Fibroblast of upper back skin (primary cell): ENCODE results near the gene POU2F2.

Experiments
- DNase-seq: peaks from one replicate; pipeline ENCODE4 v3.0.0-alpha.2; 2013

Gene POU2F2

DNA sequence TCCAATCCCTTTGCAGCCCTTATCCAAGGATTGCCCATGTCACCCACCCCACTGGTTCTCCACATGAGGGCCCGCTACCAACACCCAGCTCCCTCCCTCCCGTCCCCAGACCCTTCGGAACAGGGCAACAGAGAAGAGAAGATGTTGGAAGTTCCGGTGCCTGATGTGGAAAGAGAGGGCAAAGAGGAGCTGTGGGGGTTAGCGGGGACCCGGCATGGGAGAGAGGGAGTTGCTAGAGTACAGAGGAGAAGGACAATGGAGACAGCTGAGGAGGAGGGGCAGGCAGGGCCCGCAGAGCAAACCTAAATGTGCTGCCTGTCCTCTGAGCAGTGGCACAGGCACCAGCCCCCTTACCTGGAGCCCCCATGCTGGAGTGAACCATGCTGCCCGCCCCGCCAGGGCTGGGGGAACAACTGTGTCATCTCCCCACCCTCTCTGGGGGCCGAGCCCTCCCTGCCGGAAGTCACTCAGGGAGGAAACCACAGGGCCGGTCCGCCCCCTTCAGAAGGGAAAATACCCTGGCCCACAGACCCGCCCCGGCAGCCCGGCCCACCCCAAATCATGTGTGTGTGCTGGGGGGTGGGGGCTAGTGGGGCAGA, at the start of gene POU2F2:
Gene POU2F2 (minus strand): TSS at position 417 of the 599 bp plus-strand sequence. CDS start 35 bp downstream, at position 382.
- DNase-seq = peak; percentile 32

DNA sequence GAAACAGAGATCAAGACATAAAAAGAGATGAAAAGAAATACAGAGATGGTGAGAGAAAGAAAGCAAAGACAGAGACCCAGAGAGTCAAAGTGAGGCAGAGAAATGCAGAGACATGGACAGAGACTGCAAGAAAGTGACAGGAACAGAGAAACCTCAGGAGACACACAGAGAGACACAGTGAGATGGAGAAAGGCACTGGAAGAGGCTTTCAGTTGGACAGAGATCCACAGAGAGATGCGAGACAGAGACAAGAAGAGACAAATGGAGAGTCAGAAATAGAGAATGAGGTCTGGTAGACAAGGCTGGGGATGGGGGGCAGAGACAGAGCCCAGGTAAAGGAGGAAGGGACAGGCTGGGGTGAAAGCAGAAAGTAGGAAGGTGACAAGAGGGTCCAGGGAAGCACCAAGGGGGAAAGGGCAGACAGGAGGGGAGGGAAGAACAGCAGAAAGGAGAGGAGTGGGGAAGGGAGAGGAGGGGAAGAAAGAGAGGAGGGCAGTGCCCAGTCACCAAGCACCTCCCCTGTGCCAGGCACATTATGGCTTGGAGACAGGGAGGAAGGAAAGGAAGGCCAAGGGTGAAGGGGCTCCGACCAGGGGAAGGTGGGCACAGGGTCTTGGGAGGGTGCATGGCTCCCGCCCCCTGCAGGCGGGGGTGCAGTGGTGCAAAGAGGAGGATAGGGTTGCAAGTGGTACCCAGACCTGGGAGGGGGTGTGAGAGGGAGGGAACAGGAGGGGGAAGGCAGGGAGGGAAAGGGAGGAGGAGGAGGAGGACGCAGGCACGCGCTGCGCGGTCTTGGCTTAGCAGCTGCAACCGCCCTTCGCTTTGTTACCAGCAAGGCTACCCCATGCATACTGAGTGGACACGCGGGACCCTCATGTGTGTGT, 46.8 kb upstream of the POU2F2 start:
- no peak for DNase-seq

DNA sequence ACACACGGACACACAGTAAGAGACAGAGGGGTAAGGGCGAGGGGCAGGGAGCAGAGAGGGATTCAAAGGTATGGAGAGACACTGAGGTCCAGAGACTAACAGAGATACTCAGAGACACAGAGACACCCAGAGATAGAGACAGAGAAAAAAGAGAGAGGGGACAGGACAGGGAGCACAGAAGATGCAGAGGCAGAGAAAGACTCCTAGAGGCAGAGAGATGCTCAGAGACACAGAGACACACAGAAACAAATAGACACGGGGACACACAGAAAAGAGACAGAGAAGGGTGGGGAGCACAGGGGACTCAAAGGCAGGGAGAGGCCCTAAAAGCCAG, 45.4 kb upstream of the POU2F2 start:
- no peak for DNase-seq

DNA sequence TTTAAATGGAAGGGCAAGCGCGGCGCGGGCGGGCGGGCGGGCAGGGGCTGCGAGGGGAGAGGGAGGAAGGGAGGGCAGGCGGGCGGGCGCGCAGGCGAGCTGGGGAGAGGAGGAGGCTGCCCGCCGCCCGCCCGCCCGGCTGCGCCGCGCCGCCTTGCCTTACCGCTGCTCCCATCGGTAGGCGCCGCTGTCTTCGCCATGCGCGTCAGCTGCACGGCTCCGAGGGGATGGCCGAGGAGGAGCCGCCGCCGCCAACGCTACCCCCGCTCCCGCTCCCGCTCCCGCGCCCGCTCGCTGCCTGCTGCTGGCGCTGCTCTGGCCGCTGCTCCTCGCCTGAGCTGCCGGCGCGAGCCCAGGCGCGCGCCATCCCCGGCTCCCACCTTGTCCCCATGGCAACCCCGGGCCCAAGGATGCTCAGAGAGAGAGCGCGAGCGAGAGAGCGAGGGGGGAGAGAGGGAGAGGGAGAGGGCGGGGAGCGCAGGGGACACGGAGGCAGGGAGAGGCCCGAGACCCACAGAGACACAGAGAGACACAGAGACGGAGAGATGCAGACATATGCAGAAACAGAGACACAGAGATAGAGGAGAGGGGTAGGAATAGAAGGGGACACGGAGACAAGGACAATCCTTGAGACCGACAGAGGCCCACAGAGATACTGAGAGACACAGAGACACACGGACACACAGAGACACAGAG, 44.9 kb upstream of the POU2F2 start:
- DNase-seq = peak; percentile 69

DNA sequence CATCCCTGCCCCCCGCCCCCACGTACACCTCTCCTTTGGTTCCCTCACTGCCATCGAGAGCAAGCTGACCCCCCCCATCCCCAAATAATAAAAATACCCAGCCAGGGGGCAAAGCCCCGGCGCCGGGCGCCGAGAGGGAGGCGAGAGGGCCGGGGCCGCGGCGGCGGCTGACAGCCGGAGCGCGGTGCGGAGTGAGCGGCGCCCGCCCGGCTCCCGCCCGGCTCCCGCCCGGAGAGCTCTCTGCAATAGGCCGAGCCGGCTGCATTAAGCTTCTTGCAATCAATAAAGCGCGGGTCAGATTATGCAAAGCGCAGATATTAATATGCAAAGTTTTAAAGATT, 44.4 kb upstream of the POU2F2 start:
- DNase-seq = no peak

DNA sequence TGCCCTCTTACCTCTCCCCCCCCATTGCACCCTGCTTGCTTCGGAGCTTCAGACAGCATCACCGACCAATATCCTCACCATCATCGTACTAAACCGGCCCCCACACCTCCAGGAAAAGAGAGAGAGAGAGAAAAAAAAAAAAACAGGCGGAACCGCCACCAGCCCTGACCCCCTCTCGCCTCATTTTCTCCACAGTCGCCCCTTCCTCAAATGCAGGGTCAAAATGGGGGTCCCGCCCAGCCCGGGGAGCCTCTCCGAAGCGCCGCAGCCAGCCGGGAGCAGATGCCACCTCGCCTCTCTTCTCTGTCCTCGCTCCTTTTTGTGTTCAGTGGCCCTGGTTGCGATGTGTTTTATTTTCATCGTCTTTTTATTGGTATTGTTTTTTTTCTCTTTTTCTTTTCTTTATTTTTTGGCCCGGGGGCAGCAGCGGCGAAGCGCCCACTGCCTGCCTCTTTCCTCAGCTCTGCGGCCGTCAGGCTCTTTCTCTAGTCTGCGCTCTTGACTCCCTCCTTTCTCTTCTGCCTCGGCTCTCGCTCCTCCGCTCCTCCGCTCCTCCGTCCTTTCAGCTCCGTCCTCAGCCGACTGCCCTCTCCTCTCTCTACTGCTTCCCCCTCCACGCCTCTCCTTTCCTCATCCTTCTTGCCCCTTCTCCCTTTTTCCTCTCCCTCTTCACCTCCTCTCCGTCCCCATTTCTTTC, 43.9 kb upstream of the POU2F2 start:
- DNase-seq = peak; percentile 12

DNA sequence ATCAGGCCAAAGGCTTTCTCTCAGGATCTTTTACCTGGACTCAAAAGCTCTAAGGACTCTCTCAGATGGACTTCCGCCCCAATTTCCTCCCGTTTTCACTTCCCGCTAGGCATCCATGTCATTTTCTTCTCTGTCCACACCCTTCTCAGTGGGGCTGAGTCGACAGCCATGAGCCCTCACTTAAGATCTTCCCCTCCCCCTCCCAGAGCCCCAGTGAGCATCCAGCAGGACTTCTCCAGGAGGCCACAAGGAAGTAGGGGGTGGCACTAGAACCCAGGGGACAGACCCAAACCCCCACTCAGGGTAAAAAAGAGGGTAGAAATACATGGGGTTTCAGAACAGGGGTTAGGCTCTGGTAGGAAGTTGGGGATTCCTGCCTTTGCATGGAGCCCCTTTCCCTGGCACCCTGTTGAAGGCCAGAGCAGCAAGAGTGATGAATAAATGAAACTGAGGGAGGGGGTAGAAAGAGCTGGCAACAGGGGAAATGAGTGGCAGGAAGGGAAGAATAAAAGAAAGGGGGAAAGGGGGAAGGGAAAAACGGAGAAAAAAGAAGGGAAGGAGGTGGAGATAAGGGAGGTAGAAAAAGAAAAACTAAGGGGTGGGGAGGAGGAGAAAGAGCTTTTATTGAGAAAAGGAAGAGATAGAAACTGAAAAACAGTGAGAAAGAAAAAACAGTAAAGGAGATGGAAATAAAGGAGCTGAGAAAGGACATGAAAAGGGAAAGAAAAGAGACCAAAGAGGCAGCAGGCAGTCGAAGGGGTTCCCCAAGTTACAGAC, 42.9 kb upstream of the POU2F2 start:
- DNase-seq = no peak

DNA sequence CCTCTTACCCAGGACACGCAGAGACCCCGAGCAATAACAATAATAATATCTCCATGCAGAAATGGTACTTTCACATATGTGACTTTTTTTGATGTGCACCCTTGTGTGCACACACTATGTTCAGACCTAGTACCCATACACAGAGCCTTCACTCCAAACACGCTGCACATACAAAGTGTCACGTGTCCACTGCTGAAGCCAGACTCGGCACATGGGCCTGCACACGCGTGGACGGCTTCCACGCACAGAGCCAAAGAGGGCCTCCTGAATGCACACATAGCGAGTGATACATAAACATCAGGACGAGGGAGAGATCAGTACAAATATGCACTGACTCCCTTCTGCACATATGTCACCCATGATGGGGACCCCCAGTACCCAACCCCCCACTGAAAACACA, 41.9 kb upstream of the POU2F2 start:
- no peak for DNase-seq

DNA sequence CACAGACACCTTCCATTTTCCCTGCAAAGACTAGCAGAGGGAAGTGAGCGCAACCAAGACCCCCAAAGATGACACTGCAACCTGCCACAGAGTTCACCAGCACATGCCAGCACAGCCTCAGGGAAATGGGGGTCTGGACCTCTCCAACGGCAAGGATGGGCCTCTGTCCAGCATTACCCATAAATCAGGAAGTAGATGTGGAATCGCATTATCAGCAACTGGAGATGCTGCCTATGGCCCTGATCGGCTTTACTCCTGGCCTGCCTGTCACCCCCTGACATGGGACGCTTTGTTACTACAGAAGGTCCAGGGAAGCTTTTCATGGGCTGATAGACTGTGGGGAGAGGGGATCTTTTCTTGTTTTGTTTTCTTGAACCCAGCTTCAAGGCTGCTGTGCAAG, 41.4 kb upstream of the POU2F2 start:
- DNase-seq = no peak

DNA sequence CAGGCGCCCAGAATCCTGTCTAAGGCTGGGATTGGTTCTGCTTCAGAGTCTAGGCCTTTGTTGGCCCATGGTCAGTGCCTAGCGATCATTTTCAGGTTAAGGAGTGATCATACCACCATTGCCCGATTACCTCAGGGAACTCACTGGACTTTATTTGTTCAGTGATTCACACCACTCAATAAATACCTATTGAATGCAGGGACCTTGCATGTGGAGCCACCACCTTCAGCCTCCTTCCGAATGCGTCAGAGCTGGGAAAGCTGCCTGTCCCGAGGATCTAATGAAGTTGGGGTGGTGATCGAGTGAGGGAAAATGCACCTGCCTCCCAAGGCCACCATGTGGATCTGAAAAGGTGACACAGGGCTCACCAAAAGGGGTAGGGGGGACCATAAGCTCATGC, 40.0 kb upstream of the POU2F2 start:
- DNase-seq = no peak

DNA sequence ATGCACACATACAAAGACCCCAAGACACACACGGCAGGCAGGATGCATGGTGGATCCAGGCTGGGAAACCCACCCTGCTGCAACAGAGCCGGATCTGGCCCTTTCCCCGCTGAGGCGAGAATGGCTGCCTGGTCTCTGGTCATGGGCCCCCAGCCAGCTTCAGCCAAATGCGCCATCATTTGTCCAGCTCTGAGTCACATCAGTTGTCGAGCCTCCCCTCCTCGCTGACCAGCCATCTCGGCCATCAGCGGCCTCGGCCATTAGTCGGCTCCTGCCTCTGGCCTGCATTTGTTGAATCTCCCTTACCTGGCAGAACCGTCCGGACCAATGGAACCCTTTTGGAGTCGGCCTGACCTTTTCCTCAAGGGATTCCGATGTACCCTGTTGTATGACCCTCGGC, 38.5 kb upstream of the POU2F2 start:
- no peak for DNase-seq

DNA sequence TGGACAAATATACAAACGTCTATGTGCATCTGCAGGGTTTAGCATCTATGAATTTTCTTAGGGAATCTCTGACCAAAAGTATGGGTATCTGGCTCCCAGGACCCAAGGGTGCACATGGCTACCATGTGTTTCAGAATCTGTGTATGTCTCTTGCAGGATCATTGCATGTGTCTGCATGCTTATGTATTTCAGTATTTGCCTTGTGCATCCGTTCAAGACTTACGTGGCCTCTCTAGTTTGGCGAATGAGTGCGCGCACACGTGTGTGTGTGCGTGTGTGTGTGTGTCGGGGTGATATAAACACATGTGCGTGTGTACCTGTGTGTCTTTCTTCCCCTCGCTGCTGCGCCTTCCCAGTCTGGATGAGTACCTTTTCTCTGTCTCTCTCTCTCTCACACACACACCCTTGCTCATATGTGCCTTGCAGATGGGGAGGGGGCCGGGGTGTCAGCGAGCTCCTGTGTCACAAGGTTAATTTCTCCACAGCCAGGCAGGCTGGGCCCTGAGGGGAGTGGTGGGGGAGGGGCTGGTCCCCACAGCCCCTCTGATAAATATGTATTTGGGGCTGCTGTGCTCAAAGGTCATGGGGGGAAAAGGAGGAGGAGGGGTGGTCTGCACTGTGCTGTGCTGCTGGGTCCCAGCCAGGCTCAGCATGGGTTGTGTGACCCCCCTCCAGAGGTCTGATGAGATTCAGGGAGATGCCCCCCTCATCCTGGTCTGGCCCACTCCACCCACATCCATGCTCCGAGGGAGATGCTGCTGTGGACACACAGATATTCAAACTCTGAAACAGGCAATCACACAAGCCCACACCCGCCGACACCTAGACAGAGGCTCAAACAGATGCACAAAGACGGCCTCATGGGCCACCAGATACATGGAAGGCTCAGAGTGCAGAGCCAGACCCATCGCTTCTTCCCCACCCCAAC, 37.5 kb upstream of the POU2F2 start:
- DNase-seq = no peak

DNA sequence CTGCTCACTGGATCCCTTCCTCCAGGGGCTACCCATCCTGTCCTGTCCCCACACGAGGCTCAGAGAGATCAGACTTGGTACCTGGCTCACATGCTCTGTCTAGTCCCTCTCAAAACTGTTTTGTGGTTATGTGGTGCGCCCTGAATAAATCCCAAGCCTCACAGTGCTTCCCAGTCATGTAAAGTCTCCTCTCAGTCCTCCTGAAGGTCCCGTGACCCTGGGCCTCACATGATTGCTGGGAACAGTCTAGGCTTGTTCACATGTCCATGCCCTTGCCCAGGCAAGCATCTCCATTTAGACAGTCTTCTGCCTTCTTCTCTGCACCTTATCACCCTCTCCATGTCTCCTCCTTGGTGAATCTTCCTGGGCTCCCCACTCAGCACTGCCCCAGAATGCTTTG, 36.0 kb upstream of the POU2F2 start:
- no peak for DNase-seq

DNA sequence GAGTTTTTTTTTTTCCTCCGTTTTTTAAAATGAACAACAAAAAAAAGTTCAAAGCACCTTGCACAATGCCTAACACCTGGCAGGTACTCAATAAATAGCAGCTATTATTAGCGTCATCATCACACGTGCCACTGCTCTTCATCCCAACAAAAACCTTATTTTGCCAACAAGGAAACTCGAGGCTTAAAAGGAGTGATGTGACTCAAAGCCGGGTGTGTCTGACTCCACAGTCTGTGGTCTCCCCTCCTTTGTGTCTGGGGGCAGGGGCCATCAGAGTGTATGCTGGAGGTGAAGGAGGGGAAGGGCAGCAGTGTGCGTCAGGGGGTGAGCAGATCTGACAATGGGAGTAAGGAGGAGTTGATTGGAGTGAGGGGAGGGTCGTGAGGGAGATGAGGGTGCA, 34.1 kb upstream of the POU2F2 start:
- no peak for DNase-seq

DNA sequence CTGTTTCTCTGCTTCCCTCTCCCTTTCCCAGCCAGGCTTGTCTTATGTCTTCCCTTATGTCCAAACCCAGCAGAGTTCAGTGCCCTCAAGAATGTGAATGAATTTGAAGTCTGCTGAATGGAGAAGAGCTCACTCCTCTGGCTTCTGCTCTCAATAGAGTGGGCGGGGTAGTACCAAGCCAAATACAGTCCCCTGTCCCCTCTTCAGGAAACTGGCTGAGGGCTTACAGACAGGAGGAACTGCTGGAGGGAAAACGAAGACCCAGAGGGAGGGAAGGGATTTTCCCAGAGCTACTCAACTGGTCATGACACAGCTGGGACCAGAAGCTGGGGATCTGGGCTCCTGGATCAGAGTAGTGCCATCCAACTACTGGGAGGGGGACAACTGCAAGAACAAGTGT, 32.9 kb upstream of the POU2F2 start:
- DNase-seq = no peak

DNA sequence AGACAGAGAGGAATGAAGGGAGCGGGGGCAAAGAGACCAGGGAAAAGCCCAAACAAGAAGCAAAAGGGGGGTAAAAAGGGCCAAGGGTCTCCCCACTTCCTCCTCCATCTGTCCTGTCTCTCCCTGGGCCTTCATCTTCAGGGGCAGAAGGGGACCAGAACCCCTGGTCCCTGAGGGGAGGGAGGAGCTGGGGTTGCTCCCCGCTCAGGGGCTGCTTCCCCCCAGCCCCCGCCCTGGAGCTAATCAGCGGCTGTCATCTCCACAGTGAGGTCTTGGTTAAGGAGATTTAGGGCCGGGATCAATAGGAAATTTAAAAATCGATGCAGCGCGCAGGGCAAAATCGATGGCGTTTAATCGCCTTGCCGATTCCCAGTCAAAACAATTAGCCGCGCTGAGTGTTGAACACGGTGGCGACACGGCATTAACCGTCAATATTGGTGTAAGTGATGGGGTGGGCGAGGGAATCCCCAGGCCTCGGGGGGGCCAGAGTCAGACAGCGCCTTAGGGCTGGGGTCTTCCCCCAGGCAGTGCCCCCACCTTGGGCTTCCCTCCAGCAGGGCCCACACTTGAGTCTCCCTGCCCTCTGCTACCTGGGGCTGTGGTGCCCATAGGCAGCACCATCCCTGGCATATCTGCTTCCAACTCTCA, 29.5 kb upstream of the POU2F2 start:
- DNase-seq = no peak

DNA sequence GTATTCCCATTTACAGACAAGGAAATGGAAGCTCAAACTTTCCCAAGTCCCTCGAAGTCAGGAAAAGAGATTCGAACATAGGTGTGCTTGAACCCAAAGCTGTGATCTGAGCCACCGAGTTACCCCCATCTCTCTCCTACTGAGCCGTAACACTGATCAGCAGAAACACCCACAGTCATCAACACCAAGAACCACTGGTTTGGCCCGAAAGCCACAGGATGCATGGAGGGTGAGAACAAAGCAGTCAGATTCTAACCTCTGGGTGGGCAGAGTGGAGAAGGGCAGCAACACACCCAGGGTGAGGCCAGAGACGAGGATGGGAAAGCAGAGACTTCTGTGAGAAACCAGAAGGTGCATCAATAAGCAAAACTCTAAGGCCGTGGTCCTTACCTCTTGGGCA, 27.7 kb upstream of the POU2F2 start:
- no peak for DNase-seq

DNA sequence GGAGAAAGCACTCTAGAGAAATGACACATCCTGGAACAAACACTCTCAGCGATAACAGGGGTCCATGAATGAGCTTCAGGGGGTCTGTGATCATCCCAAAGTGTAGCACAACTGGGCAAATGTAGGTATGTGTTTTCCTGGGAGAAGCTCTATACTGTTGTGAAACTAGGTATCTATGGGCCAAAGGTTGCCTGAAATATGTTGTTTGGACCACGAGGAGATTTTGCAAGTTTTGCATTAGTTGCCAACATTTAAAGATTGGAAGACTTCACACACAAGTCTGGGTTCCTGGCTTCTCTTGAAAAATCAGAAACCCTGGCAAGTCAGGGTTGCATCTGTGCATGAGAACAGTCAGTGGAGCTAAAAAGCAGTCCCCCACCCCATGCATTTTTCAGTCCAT, 26.7 kb upstream of the POU2F2 start:
- DNase-seq = no peak

DNA sequence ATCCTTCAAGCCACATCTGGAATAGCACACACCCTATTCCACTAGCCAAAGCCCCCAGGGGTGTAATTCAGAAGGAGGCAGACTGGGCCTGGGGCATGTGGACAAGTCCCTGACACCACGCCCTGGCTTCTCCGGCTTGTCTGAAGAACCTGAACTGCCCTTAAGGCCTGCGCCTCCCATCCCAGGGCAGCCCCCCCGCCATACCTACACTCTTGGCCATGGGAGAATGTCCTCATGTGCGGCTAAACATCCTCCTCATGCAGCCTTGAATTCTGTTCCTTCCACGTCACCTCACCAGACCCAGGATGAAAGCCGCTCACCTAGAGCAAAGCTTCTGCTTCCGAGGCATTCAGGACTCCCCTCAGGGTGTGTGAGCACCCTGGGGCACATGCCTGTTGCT, 24.3 kb upstream of the POU2F2 start:
- no peak for DNase-seq

DNA sequence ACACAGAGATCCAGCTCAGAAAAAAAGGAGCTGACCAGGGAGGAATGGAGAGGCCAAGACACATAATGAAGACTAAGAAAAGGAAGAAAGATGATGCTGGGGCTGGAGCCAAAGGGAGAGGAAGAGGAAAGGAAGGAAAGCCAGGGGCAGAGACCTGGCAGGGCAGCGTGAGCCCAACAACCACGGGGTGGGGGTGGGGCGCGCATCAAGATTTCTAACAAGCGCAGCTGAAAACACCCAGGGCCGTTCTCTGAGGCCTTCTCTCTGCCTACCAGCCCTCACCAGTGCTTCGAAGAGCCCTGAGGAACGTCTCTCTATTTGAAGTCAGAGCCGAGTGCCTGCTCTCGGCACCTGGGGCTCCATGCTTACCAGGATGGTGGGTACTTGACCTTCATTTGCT, 23.6 kb upstream of the POU2F2 start:
- no peak for DNase-seq
